HAP-1 (cell line): ENCODE results near the gene CAPN12.

Source experiments
- DNase-seq, 2 experiments: peaks; one replicate each; pipeline ENCODE4 v3.0.0-alpha.2; 2016 to 2020; ENCODE audit warnings: low spot score in 2 of 2
- H3K27me3 ChIP-seq: fragments of 250-450 bp; sonication (Bioruptor Pico); 2 replicates; pipeline ENCODE4 v1.5.1; 2020; ENCODE audit warnings: low read depth, mild to moderate bottlenecking, moderate library complexity
- H3K36me3 ChIP-seq: fragments of 250-450 bp; sonication (Bioruptor Pico); replicated peaks from 2 replicates; pipeline ENCODE4 v1.5.1; 2020; ENCODE audit warnings: mild to moderate bottlenecking
- H3K4me1 ChIP-seq: fragments of 250-450 bp; sonication (Bioruptor Pico); 2 replicates; pipeline ENCODE4 v1.5.1; 2020; ENCODE audit warnings: mild to moderate bottlenecking
- H3K4me3 ChIP-seq: fragments of 250-450 bp; sonication (Bioruptor Pico); 2 replicates; pipeline ENCODE4 v1.5.1; 2020; ENCODE audit warnings: mild to moderate bottlenecking, moderate library complexity
- H3K9me3 ChIP-seq: fragments of 250-450 bp; sonication (Bioruptor Pico); 2 replicates; pipeline ENCODE4 v1.5.1; 2020; ENCODE audit warnings: mild to moderate bottlenecking, moderate library complexity
- in situ Hi-C: fragments of 300-500 bp; cut with MboI; formaldehyde crosslinking; loops from 3 replicates; pipeline ENCODE4 v1.14.3; 2020; ENCODE audit warnings: low sequenced_read_pairs, inconsistent platforms, mixed read lengths

CAPN12 gene

GRCh38 chr19:38730731-38731589, 13.3 kb downstream of the CAPN12 start:
- H3K9me3 ChIP-seq, result no peaks in the 10 kb centered on the region
- DNase-seq, result no peak
- no peaks in the 10 kb centered on the region for H3K27me3 ChIP-seq
- peaks cover 30% of the 10 kb centered on the region for H3K36me3 ChIP-seq
- in situ Hi-C loops, result no loop called here
- H3K4me1 ChIP-seq, result no peaks in the 10 kb centered on the region
- H3K4me3 ChIP-seq, result no peak overlapping the region

- Histone ChIP-seq H3K9me3 (no peaks in the 10 kb centered on the region), H3K4me3 (no peak overlapping the region), H3K36me3 (peaks cover 35% of the 10 kb centered on the region), H3K4me1 (no peaks in the 10 kb centered on the region), H3K27me3 (no peaks in the 10 kb centered on the region)
- in situ Hi-C loops, result no loop called here
- no peak for DNase-seq
Measured at GRCh38 chr19:38730470-38730730, 13.9 kb downstream of the CAPN12 start.

GRCh38 chr19:38729653-38730469, 14.4 kb downstream of the CAPN12 start:
- Histone ChIP-seq H3K27me3 (no peaks in the 10 kb centered on the region), H3K4me1 (no peaks in the 10 kb centered on the region), H3K4me3 (no peak overlapping the region), H3K36me3 (peaks cover 41% of the 10 kb centered on the region), H3K9me3 (no peaks in the 10 kb centered on the region)
- in situ Hi-C loops, result loop anchor here (10.0 kb wide), 1 partner anchor 195 kb away; no protein-coding TSS in a partner anchor
- DNase-seq, result peak; percentile 47 to 90

GRCh38 chr19:38728752-38729541, 15.3 kb downstream of the CAPN12 start:
- H3K36me3 ChIP-seq, result peaks cover 48% of the 10 kb centered on the region
- no peak overlapping the region for H3K4me3 ChIP-seq
- no peaks in the 10 kb centered on the region for H3K27me3 ChIP-seq
- no peaks in the 10 kb centered on the region for H3K9me3 ChIP-seq
- H3K4me1 ChIP-seq, result no peaks in the 10 kb centered on the region
- DNase-seq, result no peak
- in situ Hi-C loops, result loop anchor here (10.0 kb wide), 1 partner anchor 196 kb away; no protein-coding TSS in a partner anchor

GRCh38 chr19:38727868-38728660, 16.2 kb downstream of the CAPN12 start:
- no peak for DNase-seq
- H3K27me3 ChIP-seq, result no peaks in the 10 kb centered on the region
- peaks cover 57% of the 10 kb centered on the region for H3K36me3 ChIP-seq
- in situ Hi-C loops, result loop anchor here (10.0 kb wide), 1 partner anchor 197 kb away; no protein-coding TSS in a partner anchor
- H3K4me3 ChIP-seq, result no peak overlapping the region
- no peaks in the 10 kb centered on the region for H3K4me1 ChIP-seq
- H3K9me3 ChIP-seq, result no peaks in the 10 kb centered on the region

GRCh38 chr19:38727306-38727867, 16.9 kb downstream of the CAPN12 start:
- Histone ChIP-seq H3K4me3 (no peak overlapping the region), H3K9me3 (no peaks in the 10 kb centered on the region), H3K27me3 (no peaks in the 10 kb centered on the region), H3K4me1 (no peaks in the 10 kb centered on the region), H3K36me3 (peaks cover 63% of the 10 kb centered on the region)
- in situ Hi-C loops, result loop anchor here (10.0 kb wide), 1 partner anchor 197 kb away; no protein-coding TSS in a partner anchor
- no peak for DNase-seq

- in situ Hi-C loops, result loop anchor here (10.0 kb wide), 1 partner anchor 198 kb away; no protein-coding TSS in a partner anchor
- Histone ChIP-seq H3K4me1 (no peaks in the 10 kb centered on the region), H3K4me3 (no peak overlapping the region), H3K27me3 (no peaks in the 10 kb centered on the region), H3K9me3 (no peaks in the 10 kb centered on the region), H3K36me3 (peaks cover 69% of the 10 kb centered on the region)
- DNase-seq, result no peak
Measured at GRCh38 chr19:38726761-38727301, 17.4 kb downstream of the CAPN12 start.

GRCh38 chr19:38726284-38726673, 18.0 kb downstream of the CAPN12 start:
- Histone ChIP-seq H3K4me1 (no peaks in the 10 kb centered on the region), H3K36me3 (peaks cover 75% of the 10 kb centered on the region), H3K27me3 (no peaks in the 10 kb centered on the region), H3K9me3 (no peaks in the 10 kb centered on the region), H3K4me3 (no peak overlapping the region)
- in situ Hi-C loops, result loop anchor here (10.0 kb wide), 1 partner anchor 199 kb away; no protein-coding TSS in a partner anchor
- DNase-seq, result no peak

- no peaks in the 10 kb centered on the region for H3K4me1 ChIP-seq
- H3K36me3 ChIP-seq, result peaks cover 80% of the 10 kb centered on the region
- H3K9me3 ChIP-seq, result no peaks in the 10 kb centered on the region
- no peak overlapping the region for H3K4me3 ChIP-seq
- no peak for DNase-seq
- in situ Hi-C loops, result loop anchor here (10.0 kb wide), 1 partner anchor 199 kb away; no protein-coding TSS in a partner anchor
- H3K27me3 ChIP-seq, result no peaks in the 10 kb centered on the region
Measured at GRCh38 chr19:38725469-38726283, 18.6 kb downstream of the CAPN12 start.

GRCh38 chr19:38723990-38724854, 20.1 kb downstream of the CAPN12 start:
- no peaks in the 10 kb centered on the region for H3K27me3 ChIP-seq
- DNase-seq, result no peak
- H3K4me1 ChIP-seq, result no peaks in the 10 kb centered on the region
- H3K4me3 ChIP-seq, result no peak overlapping the region
- no peaks in the 10 kb centered on the region for H3K9me3 ChIP-seq
- peaks cover 89% of the 10 kb centered on the region for H3K36me3 ChIP-seq
- in situ Hi-C loops, result loop anchor here (10.0 kb wide), 1 partner anchor 201 kb away; no protein-coding TSS in a partner anchor

GRCh38 chr19:38723606-38723965, 20.7 kb downstream of the CAPN12 start:
- no peaks in the 10 kb centered on the region for H3K4me1 ChIP-seq
- no peaks in the 10 kb centered on the region for H3K27me3 ChIP-seq
- no peak for DNase-seq
- H3K36me3 ChIP-seq, result peaks cover 90% of the 10 kb centered on the region
- no peak overlapping the region for H3K4me3 ChIP-seq
- no peaks in the 10 kb centered on the region for H3K9me3 ChIP-seq
- in situ Hi-C loops, result loop anchor here (10.0 kb wide), 1 partner anchor 201 kb away; no protein-coding TSS in a partner anchor
